Breast epithelium (tissue), 4 donors: ENCODE data around the gene SETDB1. TPM values are rescaled to one million over a fixed set of nuclear protein-coding genes. Genes with fewer than 3 reads are reported as not detected.
"Not testable (repeated sequence)": the region's sequence is repeated elsewhere in the genome, so short reads cannot be mapped to it uniquely, and the experiment has no call there.

Source experiments
- DNase-seq, 2 donors: peaks; one replicate each; pipeline ENCODE4 v3.0.0-alpha.2; 2019; ENCODE audit warnings: low spot score in 2 of 2
- H3K27ac ChIP-seq, 2 donors: fragments of 200-600 bp; sonication (generic) in 1 of 2; one replicate each; pipeline ENCODE4 v1.5.1; 2016 to 2019; ENCODE audit warnings: mild to moderate bottlenecking in 1 of 2
- H3K27me3 ChIP-seq, 2 donors: fragments of 200-600 bp; sonication (generic) in 1 of 2; one replicate each; pipeline versions ENCODE4 v1.5.1 to v1.6.0; 2017 to 2019; ENCODE audit warnings: control low read depth in 1 of 2, mild to moderate bottlenecking in 1 of 2
- H3K36me3 ChIP-seq: fragments of 200-600 bp; one replicate; pipeline ENCODE4 v1.5.1; 2019
- H3K4me1 ChIP-seq, 2 donors: fragments of 200-600 bp; sonication (generic); one replicate each; pipeline ENCODE4 v1.5.1; 2016 to 2019; ENCODE audit warnings: control low read depth in 1 of 2
- H3K4me3 ChIP-seq, 3 donors: fragments of 200-600 bp; sonication (generic); 1 replicate in 2 of 3; 2 replicates in 1 of 3; pipeline ENCODE4 v1.5.1; 2016 to 2019; ENCODE audit warnings: mild to moderate bottlenecking in 3 of 3, moderate library complexity in 2 of 3
- H3K9me3 ChIP-seq, 2 donors: fragments of 200-600 bp; sonication (generic) in 1 of 2; one replicate each; pipeline ENCODE4 v1.5.1; 2016 to 2019; ENCODE audit warnings: control low read depth in 1 of 2
- CTCF ChIP-seq, 3 donors: fragments of 450-650 bp; IDR thresholded peaks; one replicate each; pipeline ENCODE4 v1.5.1; 2016 to 2017; ENCODE audit warnings: antibody characterized with exemption in 3 of 3, mild to moderate bottlenecking in 3 of 3, moderate library complexity in 3 of 3
- POLR2A ChIP-seq: fragments of 450-650 bp; IDR thresholded peaks from one replicate; pipeline ENCODE4 v1.6.1; 2016; ENCODE audit warnings: antibody characterized with exemption, mild to moderate bottlenecking, moderate library complexity
- POLR2AphosphoS5 ChIP-seq, 3 donors: sonication (generic); formaldehyde crosslinking; IDR thresholded peaks; one replicate each; pipeline ENCODE4 v1.6.1; 2017; ENCODE audit warnings: antibody characterized with exemption in 3 of 3
- intact Hi-C: fragments of 100-400 bp; cut with DNase I; formaldehyde crosslinking; loops from one replicate; pipeline ENCODE4 v1.15.1; 2023; ENCODE audit warnings: low total_unique reads
- total RNA-seq, 3 donors: library from RNA; depleted of rRNA; stranded (reverse); fragments of >200 nt; gene quantifications; one replicate each; pipeline ENCODE4 v1.1.0, GENCODE V29; 2016

Gene SETDB1
- total RNA-seq, 3 donors from 2014 or later, result 33.4 to 44.6 (median 41.0) TPM

DNA sequence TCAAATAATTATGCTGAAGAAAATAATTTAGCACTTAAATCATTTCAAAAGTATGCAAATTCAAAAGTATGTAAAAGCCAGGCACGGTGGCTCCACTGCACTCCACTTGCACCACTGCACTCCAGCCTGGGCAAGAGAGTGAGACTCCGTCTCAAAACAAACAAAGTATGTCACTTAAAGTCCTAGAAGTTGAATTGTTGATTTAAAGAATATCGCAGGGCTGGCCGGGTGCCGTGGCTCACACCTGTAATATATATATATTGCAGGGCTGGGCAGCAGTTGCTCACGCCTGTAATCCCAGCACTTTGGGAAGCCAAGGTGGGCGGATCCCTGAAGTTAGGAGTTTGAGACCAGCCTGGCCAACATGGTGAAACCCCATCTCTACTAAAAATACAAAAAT, 8.8 kb upstream of the SETDB1 start:
- Histone ChIP-seq H3K27me3 (no peaks in the 10 kb centered on the region), H3K36me3 (no peaks in the 10 kb centered on the region), H3K27ac (no peak overlapping the region), H3K4me1 (no peaks in the 10 kb centered on the region), H3K4me3 (no peak overlapping the region), H3K9me3 (no peaks in the 10 kb centered on the region)
- intact Hi-C loops, result no loop called here
- TF ChIP-seq POLR2AphosphoS5 (IDR thresholded peaks at IDR 0.05) (no peak), CTCF (IDR thresholded peaks at IDR 0.05) (no peak), POLR2A (no peak)
- no peak for DNase-seq

DNA sequence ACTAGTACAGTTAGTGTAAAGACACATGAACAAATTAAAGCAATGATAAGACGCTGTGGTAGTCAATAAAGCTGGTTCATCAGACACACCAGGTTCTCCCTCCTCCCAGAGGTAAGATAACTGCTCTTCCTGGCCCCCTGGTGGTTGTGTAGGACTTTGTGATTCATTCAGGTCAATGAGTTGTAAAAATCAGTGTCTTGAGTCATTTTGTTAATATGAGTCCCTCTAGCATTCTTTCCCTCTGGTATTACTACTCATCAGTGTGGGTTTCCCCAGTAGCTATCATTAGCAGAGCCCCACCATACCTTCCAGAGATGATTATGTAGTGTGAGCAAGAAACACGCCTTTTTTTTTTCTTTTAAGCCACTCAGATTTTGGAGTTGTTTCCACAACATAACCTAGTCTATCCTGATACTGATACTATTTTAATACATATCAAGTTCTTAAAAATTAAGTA, 3.6 kb upstream of the SETDB1 start:
- H3K36me3 ChIP-seq, result no peaks in the 10 kb centered on the region
- no peak overlapping the region for H3K27ac ChIP-seq
- no peak overlapping the region for H3K4me3 ChIP-seq
- DNase-seq, result peak in 1 of 2 donors; percentile 58
- no peaks in the 10 kb centered on the region for H3K27me3 ChIP-seq
- no peaks in the 10 kb centered on the region for H3K4me1 ChIP-seq
- no peaks in the 10 kb centered on the region for H3K9me3 ChIP-seq
- TF ChIP-seq POLR2AphosphoS5 (IDR thresholded peaks at IDR 0.05) (peak in 1 of 3 donors; percentile 38), POLR2A (no peak), CTCF (IDR thresholded peaks at IDR 0.05) (peak; percentile 53 to 72 (median 72))
- intact Hi-C loops, result no loop called here

DNA sequence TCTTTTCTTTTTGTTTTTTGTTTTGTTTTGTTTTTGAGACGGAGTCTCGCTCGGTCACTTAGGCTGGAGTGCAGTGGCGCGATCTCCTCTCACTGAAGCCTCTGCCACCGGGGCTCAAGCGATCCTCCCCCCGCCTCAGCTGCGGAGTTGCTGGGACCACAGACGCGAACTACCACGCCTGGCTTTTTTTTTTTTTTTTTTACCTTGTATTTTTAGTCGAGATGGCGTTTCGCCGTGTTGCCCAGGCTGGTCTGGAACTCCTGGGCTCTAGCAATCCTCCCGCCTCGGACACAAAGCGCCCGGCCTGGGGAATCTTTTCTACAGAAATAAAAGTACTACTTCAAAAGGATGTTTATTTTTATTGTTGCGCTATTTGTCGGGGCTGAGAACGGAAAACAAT, 1.1 kb upstream of the SETDB1 start:
- no peaks in the 10 kb centered on the region for H3K27me3 ChIP-seq
- no peaks in the 10 kb centered on the region for H3K4me1 ChIP-seq
- H3K36me3 ChIP-seq, result no peaks in the 10 kb centered on the region
- no peak overlapping the region for H3K27ac ChIP-seq
- intact Hi-C loops, result no loop called here
- peak overlapping the region in 2 of 3 donors; percentile 73 to 87 for H3K4me3 ChIP-seq
- H3K9me3 ChIP-seq, result no peaks in the 10 kb centered on the region
- TF ChIP-seq POLR2A, result no peak
- no peak for TF ChIP-seq POLR2AphosphoS5 (IDR thresholded peaks at IDR 0.05)
- TF ChIP-seq CTCF (IDR thresholded peaks at IDR 0.05), result no peak
- DNase-seq, result peak in 1 of 2 donors; percentile 25

DNA sequence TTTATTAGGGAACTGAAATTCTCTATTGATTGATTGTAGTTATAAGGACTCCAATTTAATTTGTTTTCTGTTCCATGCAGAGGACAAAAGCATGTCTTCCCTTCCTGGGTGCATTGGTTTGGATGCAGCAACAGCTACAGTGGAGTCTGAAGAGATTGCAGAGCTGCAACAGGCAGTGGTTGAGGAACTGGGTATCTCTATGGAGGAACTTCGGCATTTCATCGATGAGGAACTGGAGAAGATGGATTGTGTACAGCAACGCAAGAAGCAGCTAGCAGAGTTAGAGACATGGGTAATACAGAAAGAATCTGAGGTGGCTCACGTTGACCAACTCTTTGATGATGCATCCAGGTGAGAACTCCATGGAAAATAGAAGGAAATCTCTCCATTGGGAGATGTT, 1.5 kb downstream of the SETDB1 start:
- Histone ChIP-seq H3K27ac (no peak overlapping the region), H3K4me3 (no peak overlapping the region)

GRCh38 chr1:150928286-150928685, 2.1 kb downstream of the SETDB1 start:
- H3K27ac ChIP-seq, result no peak overlapping the region
- intact Hi-C loops, result no loop called here
- H3K9me3 ChIP-seq, result no peaks in the 10 kb centered on the region
- no peak overlapping the region for H3K4me3 ChIP-seq
- no peaks in the 10 kb centered on the region for H3K4me1 ChIP-seq
- no peak for DNase-seq
- no peaks in the 10 kb centered on the region for H3K27me3 ChIP-seq
- TF ChIP-seq CTCF (IDR thresholded peaks at IDR 0.05) (no peak), POLR2AphosphoS5 (IDR thresholded peaks at IDR 0.05) (no peak), POLR2A (no peak)
- no peaks in the 10 kb centered on the region for H3K36me3 ChIP-seq

More for the DNA sequence above, 1.5 kb downstream of the SETDB1 start:
- DNase-seq, result no peak
- TF ChIP-seq POLR2A (no peak), POLR2AphosphoS5 (IDR thresholded peaks at IDR 0.05) (no peak), CTCF (IDR thresholded peaks at IDR 0.05) (no peak)
- intact Hi-C loops, result no loop called here
- Histone ChIP-seq H3K36me3 (no peaks in the 10 kb centered on the region), H3K4me1 (no peaks in the 10 kb centered on the region), H3K27me3 (no peaks in the 10 kb centered on the region), H3K9me3 (no peaks in the 10 kb centered on the region)

GRCh38 chr1:150928775-150929174, 2.6 kb downstream of the SETDB1 start:
- H3K9me3 ChIP-seq, H3K4me1 ChIP-seq, H3K27ac ChIP-seq, DNase-seq, H3K4me3 ChIP-seq, intact Hi-C loops, H3K36me3 ChIP-seq, H3K27me3 ChIP-seq: not testable (repeated sequence)
